Stomach (tissue), 9 donors: ENCODE data around the gene HLA-DOA. TPM values are rescaled to one million over a fixed set of nuclear protein-coding genes. Genes with fewer than 3 reads are reported as not detected.

Experiments used
- DNase-seq, 2 donors: peaks; one replicate each; pipeline versions ENCODE4 v3.0.0 to v3.0.0-alpha.2; 2013 to 2019
- H3K27ac ChIP-seq, 5 donors: fragments of 200-600 bp in 4 of 5; sonication (generic) in 4 of 5; one replicate each; pipeline ENCODE4 v1.5.1; 2013 to 2019; ENCODE audit warnings: mild to moderate bottlenecking in 1 of 5, moderate library complexity in 1 of 5
- H3K27me3 ChIP-seq, 3 donors: fragments of 200-600 bp; sonication (generic); one replicate each; pipeline ENCODE4 v1.5.1; 2017 to 2019; ENCODE audit warnings: mixed run types in 1 of 3
- H3K36me3 ChIP-seq, 4 donors: fragments of 200-600 bp; sonication (generic); 1 replicate in 3 of 4; 2 replicates in 1 of 4; pipeline ENCODE4 v1.5.1; 2016 to 2019
- H3K4me1 ChIP-seq, 4 donors: fragments of 200-600 bp; sonication (generic); one replicate each; pipeline ENCODE4 v1.5.1; 2016 to 2019
- H3K4me3 ChIP-seq, 4 donors: fragments of 200-600 bp; sonication (generic) in 3 of 4; one replicate each; pipeline ENCODE4 v1.5.1; 2016 to 2019; ENCODE audit warnings: mild to moderate bottlenecking in 1 of 4
- H3K9me3 ChIP-seq, 4 donors: fragments of 200-600 bp; sonication (generic); one replicate each; pipeline ENCODE4 v1.5.1; 2016 to 2019
- CTCF ChIP-seq, 7 experiments: fragments of 450-650 bp in 4 of 7; fragments of 200-600 bp in 3 of 7; sonication (generic) in 3 of 7; IDR thresholded peaks; one replicate each; pipeline ENCODE4 v1.5.1; 2016 to 2019; ENCODE audit warnings: antibody characterized with exemption in 7 of 7, control low read depth in 2 of 7, mild to moderate bottlenecking in 1 of 7
- EP300 ChIP-seq: sonication (generic); formaldehyde crosslinking; IDR thresholded peaks from one replicate; pipeline ENCODE4 v1.6.1; 2017; ENCODE audit warnings: antibody characterized with exemption
- POLR2A ChIP-seq, 4 donors: fragments of 450-650 bp; IDR thresholded peaks; one replicate each; pipeline ENCODE4 v1.6.1; 2016; ENCODE audit warnings: antibody characterized with exemption in 4 of 4, control low read depth in 2 of 4, mild to moderate bottlenecking in 1 of 4, moderate library complexity in 1 of 4
- POLR2AphosphoS5 ChIP-seq, 3 donors: sonication (generic); formaldehyde crosslinking; IDR thresholded peaks; one replicate each; pipeline ENCODE4 v1.6.1; 2016; ENCODE audit warnings: antibody characterized with exemption in 3 of 3
- WGBS, 5 donors: extraction: QIAGEN DNeasy Blood & Tissue Kit in 3 of 5; methylation state at CpG; one replicate each; pipeline versions ENCODE4 v1.1.5 to v1.1.7; 2013 to 2018; 5-methylcytosine and 5-hydroxymethylcytosine counted together
- intact Hi-C: fragments of 100-400 bp; cut with DNase I; formaldehyde crosslinking; loops from one replicate; pipeline ENCODE4 v1.15.1; 2023; ENCODE audit warnings: low total_unique reads
- polyA plus RNA-seq, 3 donors: library from polyadenylated mRNA; stranded (reverse); fragments of 200-250 nt; gene quantifications; one replicate each; pipeline ENCODE4 v1.2.3, GENCODE V29; 2013
- total RNA-seq, 5 donors: library from RNA; depleted of rRNA; stranded (reverse); fragments of >200 nt; gene quantifications; one replicate each; pipeline versions ENCODE4 v1.1.0 to v1.2.3, GENCODE V29; 2014 to 2016
- donor health status: healthy with polysubstance abuse.
- donor health status: Bipolar disorder and iron deficiency.
- donor health status: healthy.

Gene HLA-DOA
- total and polyA plus RNA-seq, 8 donors = 0.45 to 3.9 (median 0.92) TPM; not detected in 1

- DNase-seq = peak; percentile 96 to 98
- TF ChIP-seq POLR2A (IDR thresholded peaks at IDR 0.05) = no peak
- no peak for TF ChIP-seq EP300
- TF ChIP-seq CTCF (IDR thresholded peaks at IDR 0.05) = peak in 5 of 7 experiments; percentile 73 to 95 (median 86)
- peak in 2 of 3 donors; percentile 24 to 81 for TF ChIP-seq POLR2AphosphoS5 (IDR thresholded peaks at IDR 0.05)
- H3K4me3 ChIP-seq = no peak overlapping the region
- H3K9me3 ChIP-seq = no peaks in the 10 kb centered on the region
- peaks cover 20 to 26% (median 24%) of the 10 kb centered on the region in 4 donors for H3K36me3 ChIP-seq
- intact Hi-C loops = loop anchor here (5.0 kb wide), 2 partner anchors 48 to 103 kb away; no protein-coding TSS in a partner anchor
- H3K4me1 ChIP-seq = peaks cover 33 to 54% (median 50%) of the 10 kb centered on the region in 4 donors
- no peaks in the 10 kb centered on the region for H3K27me3 ChIP-seq
- 10 to 13% (median 12%) methylated on average over 9 of the region's 9 CpGs for WGBS, 5 donors
- peak overlapping the region; percentile 47 to 76 (median 60) for H3K27ac ChIP-seq
These were observed 24.6 kb downstream of the HLA-DOA start for GRCh38 chr6:32984622-32985389.

- intact Hi-C loops = no loop called here
- no peak for DNase-seq
- H3K27ac ChIP-seq = peak overlapping the region; percentile 47 to 76 (median 60)
- H3K36me3 ChIP-seq = peaks cover 27 to 33% (median 31%) of the 10 kb centered on the region in 4 donors
- H3K4me3 ChIP-seq = no peak overlapping the region
- 21 to 34% (median 25%) methylated on average over 3 of the region's 3 CpGs for WGBS, 5 donors
- peaks cover 37 to 61% (median 56%) of the 10 kb centered on the region in 4 donors for H3K4me1 ChIP-seq
- TF ChIP-seq CTCF (IDR thresholded peaks at IDR 0.05) (no peak), POLR2A (IDR thresholded peaks at IDR 0.05) (peak in 1 of 4 donors; percentile 48)
- no peaks in the 10 kb centered on the region for H3K27me3 ChIP-seq
- H3K9me3 ChIP-seq = no peaks in the 10 kb centered on the region
These were observed 25.3 kb downstream of the HLA-DOA start for GRCh38 chr6:32983964-32984621.

- 28 to 52% (median 38%) methylated on average over 1 of the region's 1 CpG for WGBS, 5 donors
- Histone ChIP-seq H3K27ac (peak overlapping the region in 4 of 5 donors; percentile 47 to 76 (median 62)), H3K27me3 (no peaks in the 10 kb centered on the region), H3K9me3 (no peaks in the 10 kb centered on the region), H3K4me1 (peaks cover 38 to 67% (median 61%) of the 10 kb centered on the region in 4 donors), H3K36me3 (peaks cover 33 to 39% (median 38%) of the 10 kb centered on the region in 4 donors), H3K4me3 (no peak overlapping the region)
- no peak for TF ChIP-seq POLR2A (IDR thresholded peaks at IDR 0.05)
- DNase-seq = no peak
- intact Hi-C loops = no loop called here
These were observed 25.9 kb downstream of the HLA-DOA start for GRCh38 chr6:32983493-32983848.

- 35 to 52% (median 36%) methylated on average over 6 of the region's 6 CpGs for WGBS, 5 donors
- H3K4me3 ChIP-seq = no peak overlapping the region
- H3K27me3 ChIP-seq = no peaks in the 10 kb centered on the region
- intact Hi-C loops = no loop called here
- peaks cover 39 to 45% (median 43%) of the 10 kb centered on the region in 4 donors for H3K36me3 ChIP-seq
- H3K4me1 ChIP-seq = peaks cover 41 to 73% (median 66%) of the 10 kb centered on the region in 4 donors
- peak; percentile 38 to 48 for DNase-seq
- H3K9me3 ChIP-seq = no peaks in the 10 kb centered on the region
- TF ChIP-seq POLR2A (IDR thresholded peaks at IDR 0.05) (no peak), POLR2AphosphoS5 (IDR thresholded peaks at IDR 0.05) (peak in 2 of 3 donors; percentile 31 to 58)
- H3K27ac ChIP-seq = peak overlapping the region; percentile 23 to 76 (median 64)
These were observed 26.5 kb downstream of the HLA-DOA start for GRCh38 chr6:32982702-32983492.
